ENCODE data around the gene ANO3.

The ANO3 gene

DNA sequence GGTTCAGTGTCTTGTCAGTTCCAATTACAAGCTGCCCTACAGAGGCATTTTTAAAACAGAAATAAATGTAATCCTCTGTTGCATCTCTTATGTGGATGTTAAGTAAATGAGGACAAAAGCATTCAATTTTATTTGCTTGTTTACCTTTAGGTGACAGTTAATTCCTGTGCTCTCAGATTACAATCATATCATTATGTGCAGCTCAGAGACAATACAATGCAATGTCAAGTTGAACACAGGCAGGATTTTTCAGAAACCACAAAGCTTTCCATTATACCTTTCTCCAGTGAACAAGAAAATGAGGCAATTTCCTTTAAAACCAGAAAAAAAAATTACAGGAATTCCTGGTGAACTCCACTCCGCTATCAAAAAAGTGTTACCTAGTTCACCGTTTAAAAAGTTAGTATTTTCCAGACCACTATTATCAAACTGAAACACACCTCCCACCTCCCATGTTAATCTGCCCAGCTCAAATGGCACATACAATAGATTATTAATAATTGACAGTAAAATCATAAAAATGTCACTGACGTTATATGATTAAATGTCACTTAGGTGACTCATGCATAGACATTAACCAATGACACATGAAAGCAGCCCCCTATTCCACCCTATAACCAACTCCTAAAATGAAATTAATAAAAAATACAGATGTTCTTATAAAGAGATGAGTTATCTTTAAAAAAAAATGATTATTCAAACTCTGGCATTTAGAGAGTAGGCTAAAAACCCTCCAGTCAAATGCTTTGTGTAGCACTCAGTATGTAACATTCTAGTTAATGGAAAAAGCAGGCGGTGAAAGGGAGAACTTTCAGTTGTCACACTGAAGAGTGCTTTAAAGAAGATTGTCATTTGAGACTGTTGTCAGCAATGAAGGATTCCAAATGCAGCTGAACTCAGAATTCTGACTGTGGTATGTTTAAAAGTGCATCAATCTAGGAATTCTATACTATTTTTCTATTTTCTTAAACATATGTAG, 141.6 kb downstream of the ANO3 start:
- Histone ChIP-seq H3K9ac (ENCODE audit: low read length) (no peak overlapping the region), H3K18ac (ENCODE audit: low read length) (no peak overlapping the region), H2BK5ac (ENCODE audit: low read depth, low read length, poor library complexity) (no peak overlapping the region), H3K4ac (ENCODE audit: low read depth, low read length) (no peak overlapping the region), H3K4me3 (ENCODE audit: low read depth, low read length) (no peak overlapping the region), H3K27ac (ENCODE audit: low read depth, low read length) (no peak overlapping the region), H3K79me1 (ENCODE audit: low read length) (no peaks in the 10 kb centered on the region), H2BK12ac (ENCODE audit: low read length) (no peak overlapping the region), H3K9me3 (ENCODE audit: insufficient read depth, low read depth, low read length) (no peaks in the 10 kb centered on the region), H2AFZ (ENCODE audit: insufficient read depth, low read length, poor library complexity) (no peak overlapping the region), H3K4me2 (ENCODE audit: low read length) (no peak overlapping the region), H3K23ac (ENCODE audit: low read length) (no peak overlapping the region), H3K36me3 (ENCODE audit: control insufficient read depth in 1 of 2, insufficient read depth in 2 of 2, low read length in 2 of 2) (no peaks in the 10 kb centered on the region), H4K91ac (ENCODE audit: low read depth, low read length) (no peak overlapping the region), H3K79me2 (ENCODE audit: control insufficient read depth, insufficient read depth, low read length, poor library complexity) (no peaks in the 10 kb centered on the region), H3K27me3 (ENCODE audit: insufficient read depth, low read length) (no peaks in the 10 kb centered on the region), H4K8ac (ENCODE audit: low read depth, low read length) (no peak overlapping the region), H2AK5ac (ENCODE audit: low read length) (no peak overlapping the region), H3K4me1 (ENCODE audit: control insufficient read depth in 1 of 2, insufficient read depth in 2 of 2, low read length in 2 of 2) (no peaks in the 10 kb centered on the region), H3K14ac (ENCODE audit: low read length) (no peak overlapping the region), H4K12ac (ENCODE audit: low read depth, low read length) (no peak overlapping the region), H2BK120ac (ENCODE audit: insufficient read depth, low read length, poor library complexity) (no peak overlapping the region)
- no CpG with 5 or more reads among the region's 4 CpGs for WGBS (ENCODE audit: extremely low coverage, insufficient coverage, insufficient read length)
- peak in 1 of 2 donors; percentile 2 for DNase-seq

- Histone ChIP-seq H4K12ac (ENCODE audit: low read depth, low read length) (no peak overlapping the region), H3K9me3 (ENCODE audit: insufficient read depth, low read depth, low read length) (no peaks in the 10 kb centered on the region)
- DNase-seq = no peak
These were observed 142.5 kb downstream of the ANO3 start for GRCh38 chr11:26474401-26474800.

GRCh38 chr11:26477396-26477795, 145.5 kb downstream of the ANO3 start:
- WGBS (ENCODE audit: extremely low coverage, insufficient coverage, insufficient read length) = no CpG with 5 or more reads among the region's 2 CpGs
- no peak overlapping the region for H2BK12ac ChIP-seq (ENCODE audit: low read length)
- no peak overlapping the region for H3K27ac ChIP-seq (ENCODE audit: low read depth, low read length)
- no peaks in the 10 kb centered on the region for H3K27me3 ChIP-seq (ENCODE audit: insufficient read depth, low read length)
- no peaks in the 10 kb centered on the region for H3K9me3 ChIP-seq (ENCODE audit: insufficient read depth, low read depth, low read length)
- no peak overlapping the region for H3K4me2 ChIP-seq (ENCODE audit: low read length)
- H3K36me3 ChIP-seq (ENCODE audit: control insufficient read depth in 1 of 2, insufficient read depth in 2 of 2, low read length in 2 of 2) = no peaks in the 10 kb centered on the region
- H3K9ac ChIP-seq (ENCODE audit: low read length) = no peak overlapping the region
- H3K79me1 ChIP-seq (ENCODE audit: low read length) = no peaks in the 10 kb centered on the region
- no peak overlapping the region for H2AFZ ChIP-seq (ENCODE audit: insufficient read depth, low read length, poor library complexity)
- no peak overlapping the region for H3K14ac ChIP-seq (ENCODE audit: low read length)
- H3K4ac ChIP-seq (ENCODE audit: low read depth, low read length) = no peak overlapping the region
- H3K79me2 ChIP-seq (ENCODE audit: control insufficient read depth, insufficient read depth, low read length, poor library complexity) = no peaks in the 10 kb centered on the region
- H3K4me1 ChIP-seq (ENCODE audit: control insufficient read depth in 1 of 2, insufficient read depth in 2 of 2, low read length in 2 of 2) = no peaks in the 10 kb centered on the region
- H3K4me3 ChIP-seq (ENCODE audit: low read depth, low read length) = no peak overlapping the region
- no peak overlapping the region for H3K23ac ChIP-seq (ENCODE audit: low read length)
- H2AK5ac ChIP-seq (ENCODE audit: low read length) = no peak overlapping the region
- no peak overlapping the region for H2BK5ac ChIP-seq (ENCODE audit: low read depth, low read length, poor library complexity)
- no peak overlapping the region for H4K8ac ChIP-seq (ENCODE audit: low read depth, low read length)
- H4K91ac ChIP-seq (ENCODE audit: low read depth, low read length) = no peak overlapping the region
- no peak overlapping the region for H4K12ac ChIP-seq (ENCODE audit: low read depth, low read length)
- H3K18ac ChIP-seq (ENCODE audit: low read length) = no peak overlapping the region
- no peak overlapping the region for H2BK120ac ChIP-seq (ENCODE audit: insufficient read depth, low read length, poor library complexity)
- DNase-seq = no peak

More at GRCh38 chr11:26474401-26474800, 142.5 kb downstream of the ANO3 start:
- no peak overlapping the region for H3K14ac ChIP-seq (ENCODE audit: low read length)
- no peak overlapping the region for H3K18ac ChIP-seq (ENCODE audit: low read length)
- no peak overlapping the region for H2AK5ac ChIP-seq (ENCODE audit: low read length)
- H3K79me1 ChIP-seq (ENCODE audit: low read length) = no peaks in the 10 kb centered on the region
- no peaks in the 10 kb centered on the region for H3K4me1 ChIP-seq (ENCODE audit: control insufficient read depth in 1 of 2, insufficient read depth in 2 of 2, low read length in 2 of 2)
- H3K79me2 ChIP-seq (ENCODE audit: control insufficient read depth, insufficient read depth, low read length, poor library complexity) = no peaks in the 10 kb centered on the region
- H3K36me3 ChIP-seq (ENCODE audit: control insufficient read depth in 1 of 2, insufficient read depth in 2 of 2, low read length in 2 of 2) = no peaks in the 10 kb centered on the region
- no peak overlapping the region for H2AFZ ChIP-seq (ENCODE audit: insufficient read depth, low read length, poor library complexity)
- H3K9ac ChIP-seq (ENCODE audit: low read length) = no peak overlapping the region
- H2BK120ac ChIP-seq (ENCODE audit: insufficient read depth, low read length, poor library complexity) = no peak overlapping the region
- H4K91ac ChIP-seq (ENCODE audit: low read depth, low read length) = no peak overlapping the region
- no peak overlapping the region for H3K27ac ChIP-seq (ENCODE audit: low read depth, low read length)
- no peak overlapping the region for H2BK5ac ChIP-seq (ENCODE audit: low read depth, low read length, poor library complexity)
- H3K4ac ChIP-seq (ENCODE audit: low read depth, low read length) = no peak overlapping the region
- H3K23ac ChIP-seq (ENCODE audit: low read length) = no peak overlapping the region
- H3K4me3 ChIP-seq (ENCODE audit: low read depth, low read length) = no peak overlapping the region
- no peaks in the 10 kb centered on the region for H3K27me3 ChIP-seq (ENCODE audit: insufficient read depth, low read length)
- WGBS (ENCODE audit: extremely low coverage, insufficient coverage, insufficient read length) = no CpG with 5 or more reads among the region's 2 CpGs
- no peak overlapping the region for H3K4me2 ChIP-seq (ENCODE audit: low read length)
- H4K8ac ChIP-seq (ENCODE audit: low read depth, low read length) = no peak overlapping the region
- H2BK12ac ChIP-seq (ENCODE audit: low read length) = no peak overlapping the region

GRCh38 chr11:26478710-26479109, 146.8 kb downstream of the ANO3 start:
- no peak overlapping the region for H2BK120ac ChIP-seq (ENCODE audit: insufficient read depth, low read length, poor library complexity)
- no peak overlapping the region for H2AK5ac ChIP-seq (ENCODE audit: low read length)
- H3K4ac ChIP-seq (ENCODE audit: low read depth, low read length) = no peak overlapping the region
- H2BK5ac ChIP-seq (ENCODE audit: low read depth, low read length, poor library complexity) = no peak overlapping the region
- H3K4me1 ChIP-seq (ENCODE audit: control insufficient read depth in 1 of 2, insufficient read depth in 2 of 2, low read length in 2 of 2) = no peaks in the 10 kb centered on the region
- no peak overlapping the region for H2BK12ac ChIP-seq (ENCODE audit: low read length)
- no peak overlapping the region for H4K8ac ChIP-seq (ENCODE audit: low read depth, low read length)
- no peaks in the 10 kb centered on the region for H3K9me3 ChIP-seq (ENCODE audit: insufficient read depth, low read depth, low read length)
- no peaks in the 10 kb centered on the region for H3K79me1 ChIP-seq (ENCODE audit: low read length)
- no peak overlapping the region for H3K9ac ChIP-seq (ENCODE audit: low read length)
- H3K23ac ChIP-seq (ENCODE audit: low read length) = no peak overlapping the region
- no peaks in the 10 kb centered on the region for H3K27me3 ChIP-seq (ENCODE audit: insufficient read depth, low read length)
- H3K36me3 ChIP-seq (ENCODE audit: control insufficient read depth in 1 of 2, insufficient read depth in 2 of 2, low read length in 2 of 2) = no peaks in the 10 kb centered on the region
- no peak overlapping the region for H4K12ac ChIP-seq (ENCODE audit: low read depth, low read length)
- no peak for DNase-seq
- no peak overlapping the region for H3K18ac ChIP-seq (ENCODE audit: low read length)
- no peak overlapping the region for H3K14ac ChIP-seq (ENCODE audit: low read length)
- no peak overlapping the region for H3K27ac ChIP-seq (ENCODE audit: low read depth, low read length)
- H2AFZ ChIP-seq (ENCODE audit: insufficient read depth, low read length, poor library complexity) = no peak overlapping the region
- no peak overlapping the region for H3K4me3 ChIP-seq (ENCODE audit: low read depth, low read length)
- no peak overlapping the region for H3K4me2 ChIP-seq (ENCODE audit: low read length)
- no peaks in the 10 kb centered on the region for H3K79me2 ChIP-seq (ENCODE audit: control insufficient read depth, insufficient read depth, low read length, poor library complexity)
- no CpG with 5 or more reads among the region's 2 CpGs for WGBS (ENCODE audit: extremely low coverage, insufficient coverage, insufficient read length)
- no peak overlapping the region for H4K91ac ChIP-seq (ENCODE audit: low read depth, low read length)

All from trophoblast cell (in vitro differentiated cells and primary cell).